Progenitor cell of endocrine pancreas (in vitro differentiated cells): Measurements from ENCODE around the gene SRPRB. TPM values are rescaled to one million over a fixed set of nuclear protein-coding genes. Genes with fewer than 3 reads are reported as not detected.

ENCODE experiments used
- DNase-seq: peaks from one replicate; pipeline ENCODE4 v3.0.0; 2021; ENCODE audit warnings: low spot score; ENCODE audit not compliant: unreplicated experiment
- H3K27ac Mint-ChIP-seq: 2 replicates; pipeline ENCODE4 v1.8.0; 2021; ENCODE audit warnings: mild to moderate bottlenecking, moderate library complexity, mixed read lengths
- H3K27me3 Mint-ChIP-seq: 2 replicates; pipeline ENCODE4 v1.8.0; 2021; ENCODE audit warnings: mixed read lengths
- H3K36me3 Mint-ChIP-seq: 2 replicates; pipeline ENCODE4 v1.8.0; 2022; ENCODE audit warnings: mixed read lengths; ENCODE audit not compliant: insufficient read depth
- H3K4me1 Mint-ChIP-seq: 2 replicates; pipeline ENCODE4 v1.8.0; 2021; ENCODE audit warnings: low read depth, mixed read lengths
- H3K4me3 Mint-ChIP-seq: 2 replicates; pipeline ENCODE4 v1.8.0; 2021; ENCODE audit warnings: low read depth, mild to moderate bottlenecking, moderate library complexity, mixed read lengths
- H3K9me3 Mint-ChIP-seq: 2 replicates; pipeline ENCODE4 v1.8.0; 2021; ENCODE audit warnings: low read depth, mixed read lengths
- CTCF ChIP-seq: fragments of 200-600 bp; sonication (generic); IDR thresholded peaks from one replicate; pipeline ENCODE4 v1.5.0; 2021; ENCODE audit warnings: antibody characterized with exemption, mild to moderate bottlenecking; ENCODE audit not compliant: unreplicated experiment
- total RNA-seq: library from RNA; stranded (reverse); gene quantifications from 2 replicates; pipeline ENCODE4 v1.2.1, GENCODE V29; 2021

SRPRB gene
- total RNA-seq, 1 donor from 2014 or later: 38.2 TPM

DNA sequence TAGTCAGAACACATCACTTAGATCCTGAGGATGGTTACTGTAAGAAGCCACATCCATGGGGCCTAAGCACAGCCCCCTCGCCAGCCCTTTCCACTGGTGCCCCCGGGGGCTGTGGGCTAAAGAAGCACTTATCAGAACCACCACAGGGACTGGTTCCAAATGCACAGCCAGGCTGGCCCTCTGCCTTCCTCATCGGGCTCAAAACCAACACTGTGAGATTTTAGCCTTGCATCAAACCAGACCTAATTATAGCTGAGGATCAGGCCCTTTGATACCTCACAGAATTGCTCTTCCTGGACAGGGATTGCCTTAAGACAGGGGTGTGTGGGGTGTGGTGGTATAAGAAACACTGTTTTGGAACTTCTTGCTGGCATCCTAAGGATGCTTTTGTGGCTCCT lies 23.7 kb downstream of the SRPRB start:
- Mint-ChIP-seq H3K4me1 (no peaks in the 10 kb centered on the region), H3K27me3 (no peaks in the 10 kb centered on the region), H3K27ac (no peak overlapping the region), H3K36me3 (no peaks in the 10 kb centered on the region), H3K4me3 (no peak overlapping the region), H3K9me3 (no peaks in the 10 kb centered on the region)
- DNase-seq: no peak
- no peak for TF ChIP-seq CTCF

DNA sequence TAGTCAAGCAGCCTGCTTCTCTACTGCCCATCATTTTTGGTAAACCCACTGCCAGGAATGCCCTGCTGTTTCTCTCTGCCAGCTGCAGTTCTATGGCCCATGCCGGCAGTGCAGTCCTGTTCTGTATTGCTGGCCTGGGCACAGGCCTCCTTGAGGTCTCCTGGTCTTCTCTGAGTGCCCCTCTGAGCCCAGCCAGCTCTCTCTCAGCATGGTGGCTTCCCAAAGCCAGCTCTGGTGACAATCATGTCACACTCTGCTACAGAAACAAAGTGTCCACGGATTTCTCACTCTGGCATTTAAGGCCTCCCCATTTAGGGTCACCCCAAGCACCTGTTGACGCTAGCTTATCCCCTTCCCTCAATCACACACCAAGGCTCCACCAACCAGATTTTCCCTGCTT lies 24.5 kb downstream of the SRPRB start:
- H3K9me3 Mint-ChIP-seq: no peaks in the 10 kb centered on the region
- no peak for TF ChIP-seq CTCF
- no peak overlapping the region for H3K27ac Mint-ChIP-seq
- no peak for DNase-seq
- no peaks in the 10 kb centered on the region for H3K36me3 Mint-ChIP-seq
- H3K27me3 Mint-ChIP-seq: no peaks in the 10 kb centered on the region
- H3K4me1 Mint-ChIP-seq: no peaks in the 10 kb centered on the region
- H3K4me3 Mint-ChIP-seq: no peak overlapping the region

DNA sequence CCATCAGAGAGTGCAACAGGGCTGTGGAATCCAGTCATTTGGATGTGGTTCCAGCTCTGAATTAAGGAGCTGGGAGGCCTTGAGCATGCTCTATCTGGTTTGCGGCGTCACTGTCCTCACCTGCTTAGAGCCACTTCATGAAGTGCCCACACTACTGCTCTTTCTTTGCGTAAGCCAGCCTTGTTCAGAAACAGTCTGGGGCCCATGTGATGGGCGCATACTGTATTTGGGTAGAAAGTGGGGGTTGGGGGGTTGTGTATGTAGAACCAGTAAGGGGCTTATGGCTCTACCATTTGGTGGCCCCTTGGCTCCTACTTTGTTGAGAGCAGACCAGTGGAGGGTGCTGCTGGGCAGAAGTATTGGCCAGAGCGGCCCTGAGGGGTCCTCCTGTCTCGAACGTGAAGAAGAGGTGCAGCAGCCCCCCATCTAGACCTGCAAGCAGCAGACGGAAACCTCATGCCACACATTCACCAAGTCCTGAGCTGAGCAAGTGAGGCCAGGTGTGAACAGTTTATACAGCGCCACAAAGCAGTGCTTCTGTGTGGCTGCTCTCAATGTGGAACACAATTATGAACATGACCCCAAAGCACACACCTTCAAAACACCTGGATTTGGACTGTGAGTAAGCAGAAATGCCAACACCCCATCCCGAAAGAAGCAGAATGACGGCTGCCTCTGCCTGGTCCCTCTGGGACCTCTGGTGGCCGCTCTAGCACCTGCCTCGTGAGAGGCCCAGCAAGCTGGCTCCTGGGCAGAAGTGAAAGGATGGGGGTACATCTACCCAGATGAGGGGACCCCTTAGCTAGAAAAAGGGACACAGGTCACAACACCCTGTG lies 26.6 kb downstream of the SRPRB start:
- H3K36me3 Mint-ChIP-seq: no peaks in the 10 kb centered on the region
- no peaks in the 10 kb centered on the region for H3K4me1 Mint-ChIP-seq
- no peak overlapping the region for H3K4me3 Mint-ChIP-seq
- DNase-seq: no peak
- H3K9me3 Mint-ChIP-seq: no peaks in the 10 kb centered on the region
- H3K27ac Mint-ChIP-seq: no peak overlapping the region
- peak; percentile 17 for TF ChIP-seq CTCF
- no peaks in the 10 kb centered on the region for H3K27me3 Mint-ChIP-seq

- TF ChIP-seq CTCF: no peak
Measured at GRCh38 chr3:133832802-133833144, 27.2 kb downstream of the SRPRB start.

GRCh38 chr3:133833267-133833666 lies 27.7 kb downstream of the SRPRB start:
- Mint-ChIP-seq H3K9me3 (no peaks in the 10 kb centered on the region), H3K27me3 (no peaks in the 10 kb centered on the region), H3K4me3 (no peak overlapping the region), H3K36me3 (no peaks in the 10 kb centered on the region), H3K27ac (no peak overlapping the region), H3K4me1 (no peaks in the 10 kb centered on the region)
- no peak for TF ChIP-seq CTCF
- no peak for DNase-seq

More at GRCh38 chr3:133832802-133833144, 27.2 kb downstream of the SRPRB start:
- DNase-seq: no peak
- H3K27ac Mint-ChIP-seq: no peak overlapping the region
- no peaks in the 10 kb centered on the region for H3K4me1 Mint-ChIP-seq
- no peaks in the 10 kb centered on the region for H3K9me3 Mint-ChIP-seq
- no peaks in the 10 kb centered on the region for H3K27me3 Mint-ChIP-seq
- H3K4me3 Mint-ChIP-seq: no peak overlapping the region
- H3K36me3 Mint-ChIP-seq: no peaks in the 10 kb centered on the region
